ENCODE measurements around the gene CUX1. TPM values are rescaled to one million over a fixed set of nuclear protein-coding genes. Genes with fewer than 3 reads are reported as not detected.
A peak's percentile ranks its signal among the peaks of the same experiment; 100 is the strongest.

CUX1 gene
- total and polyA plus RNA-seq, 2 of the 13 experiments (the other 11 are each of a cell fraction or from before 2014, with no cell fraction given): 13.7 to 14.9 TPM

DNA sequence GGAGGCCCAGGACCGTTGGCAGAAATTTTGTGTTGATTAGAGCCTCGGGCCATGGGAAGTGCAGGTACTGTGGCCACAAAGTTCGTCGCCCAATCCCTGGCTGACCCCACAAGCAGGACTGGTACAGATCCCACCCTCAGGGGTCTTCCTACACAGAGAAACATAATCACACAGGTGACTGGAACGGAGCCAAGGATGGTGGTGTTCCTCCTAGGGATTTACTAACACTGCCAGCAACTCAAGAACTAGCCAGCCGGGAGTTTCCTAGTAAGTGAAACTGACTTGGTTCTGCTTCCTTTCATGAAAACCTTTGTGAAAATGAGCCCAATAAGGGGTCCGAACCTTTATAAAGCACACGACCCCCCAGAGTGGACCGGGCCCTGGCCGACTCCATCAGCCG is 5.7 kb downstream of the CUX1 start:
- H3K4me3 ChIP-seq (replicated peaks in 1 of 3; ENCODE audit: insufficient read depth in 1 of 3, low read depth in 2 of 3, low read length in 3 of 3): no peak overlapping the region
- BruUV-seq (replicated peaks): no TSS peak
- no peaks in the 10 kb centered on the region for H3K27me3 ChIP-seq (ENCODE audit: control insufficient read depth in 1 of 2, insufficient read depth in 2 of 2, low read length in 2 of 2)
- FAIRE-seq: no peak
- intact Hi-C loops (cut with micrococcal nuclease; ENCODE audit: unreplicated experiment) (no loop called here), in situ Hi-C loops (cut with HindIII; ENCODE audit: extremely low pct_ligation_motif_present, low pct_unique_long_range_greater_than_20kb) (no loop called here)
- TF ChIP-seq ZNF644 (CRISPR knock-in tag; IDR thresholded peaks at IDR 0.05; ENCODE audit: low read depth): no peak
- no peak overlapping the region for H3K9ac ChIP-seq (ENCODE audit: insufficient read depth, low read depth, low read length)
- no peak overlapping the region for H2AFZ ChIP-seq (ENCODE audit: low read length)
- no peaks in the 10 kb centered on the region for H3K9me3 ChIP-seq (ENCODE audit: low read length)
- no peak for DNase-seq (ENCODE audit: low spot score)
- H3K79me2 ChIP-seq (ENCODE audit: insufficient read depth, low read length): peaks cover 91% of the 10 kb centered on the region
- ChIA-PET CTCF (ENCODE audit: low intra/inter-chr PET ratio, low total read pairs) (no interaction called here), POLR2A (no interaction called here)
- peaks cover 48% of the 10 kb centered on the region for H3K4me1 ChIP-seq (ENCODE audit: insufficient read depth, low read length)
- no peak overlapping the region for H3K27ac ChIP-seq (ENCODE audit: extremely low read length, insufficient read depth, low read length)
- peaks cover 2 to 5% of the 10 kb centered on the region in 2 experiments; a peak in 2 of 5 replicates for H3K36me3 ChIP-seq (replicated peaks in 1 of 2; ENCODE audit: control insufficient read depth in 1 of 2, insufficient read depth in 2 of 2, low read length in 2 of 2)
- 93% methylated on average over 11 of the region's 11 CpGs for WGBS (ENCODE audit: low lambda C conversion rate)
- ATAC-seq: no peak
- no peak overlapping the region for H3K4me2 ChIP-seq (ENCODE audit: low read depth, low read length)
- peaks cover 42% of the 10 kb centered on the region for H4K20me1 ChIP-seq (ENCODE audit: insufficient read depth, low read length)

DNA sequence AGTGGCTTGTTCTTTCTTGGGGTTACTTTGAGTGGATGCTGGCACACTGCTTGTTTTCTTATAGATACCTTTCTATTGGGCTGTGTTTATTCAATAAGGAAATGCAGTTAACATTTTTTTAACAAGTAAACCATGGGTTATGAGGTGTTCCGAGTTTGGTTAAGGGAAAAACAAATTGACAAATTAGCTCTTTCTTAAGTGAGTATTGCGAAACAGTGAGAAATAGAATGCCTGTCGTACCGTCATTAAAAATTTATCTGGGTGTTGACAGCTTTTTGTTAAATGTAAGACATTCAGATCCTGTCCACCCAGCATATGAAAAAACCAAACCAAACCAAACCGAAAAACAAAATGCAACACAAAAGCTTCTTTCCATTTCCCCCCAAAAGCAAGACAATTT is 6.2 kb downstream of the CUX1 start:
- 93% methylated on average over 5 of the region's 5 CpGs for WGBS (ENCODE audit: low lambda C conversion rate)
- peaks cover 43% of the 10 kb centered on the region for H3K4me1 ChIP-seq (ENCODE audit: insufficient read depth, low read length)
- peaks cover 2 to 5% of the 10 kb centered on the region in 2 experiments; a peak in 2 of 5 replicates for H3K36me3 ChIP-seq (replicated peaks in 1 of 2; ENCODE audit: control insufficient read depth in 1 of 2, insufficient read depth in 2 of 2, low read length in 2 of 2)
- no peak for FAIRE-seq
- no peaks in the 10 kb centered on the region for H3K9me3 ChIP-seq (ENCODE audit: low read length)
- H4K20me1 ChIP-seq (ENCODE audit: insufficient read depth, low read length): peaks cover 37% of the 10 kb centered on the region
- H3K4me2 ChIP-seq (ENCODE audit: low read depth, low read length): no peak overlapping the region
- DNase-seq (ENCODE audit: low spot score): no peak
- no peak overlapping the region for H3K4me3 ChIP-seq (replicated peaks in 1 of 3; ENCODE audit: insufficient read depth in 1 of 3, low read depth in 2 of 3, low read length in 3 of 3)
- in situ Hi-C loops (cut with HindIII; ENCODE audit: extremely low pct_ligation_motif_present, low pct_unique_long_range_greater_than_20kb) (no loop called here), intact Hi-C loops (cut with micrococcal nuclease; ENCODE audit: unreplicated experiment) (no loop called here)
- POLR2A ChIA-PET: no interaction called here
- CTCF ChIA-PET (ENCODE audit: low intra/inter-chr PET ratio, low total read pairs): no interaction called here
- H3K27me3 ChIP-seq (ENCODE audit: control insufficient read depth in 1 of 2, insufficient read depth in 2 of 2, low read length in 2 of 2): no peaks in the 10 kb centered on the region
- no TSS peak for BruUV-seq (replicated peaks)
- TF ChIP-seq CEBPB (IDR thresholded peaks at IDR 0.05; ENCODE audit: borderline replicate concordance, low read depth, low read length): peak; percentile 91
- no peak for TF ChIP-seq ZNF678 (CRISPR knock-in tag; IDR thresholded peaks at IDR 0.05)
- no peak overlapping the region for H3K27ac ChIP-seq (ENCODE audit: extremely low read length, insufficient read depth, low read length)
- no peak overlapping the region for H3K9ac ChIP-seq (ENCODE audit: insufficient read depth, low read depth, low read length)
- H2AFZ ChIP-seq (ENCODE audit: low read length): no peak overlapping the region
- no peak for ATAC-seq
- H3K79me2 ChIP-seq (ENCODE audit: insufficient read depth, low read length): peaks cover 91% of the 10 kb centered on the region
